NCI-H510A (cell line): Measurements from ENCODE around the gene RNU5B-1.
A peak's percentile ranks its signal among the peaks of the same experiment; 100 is the strongest.

Experiments
- DNase-seq: peaks from one replicate; lab custom pipeline; 2025; lab: John Stamatoyannopoulos, UW

Gene RNU5B-1

DNA sequence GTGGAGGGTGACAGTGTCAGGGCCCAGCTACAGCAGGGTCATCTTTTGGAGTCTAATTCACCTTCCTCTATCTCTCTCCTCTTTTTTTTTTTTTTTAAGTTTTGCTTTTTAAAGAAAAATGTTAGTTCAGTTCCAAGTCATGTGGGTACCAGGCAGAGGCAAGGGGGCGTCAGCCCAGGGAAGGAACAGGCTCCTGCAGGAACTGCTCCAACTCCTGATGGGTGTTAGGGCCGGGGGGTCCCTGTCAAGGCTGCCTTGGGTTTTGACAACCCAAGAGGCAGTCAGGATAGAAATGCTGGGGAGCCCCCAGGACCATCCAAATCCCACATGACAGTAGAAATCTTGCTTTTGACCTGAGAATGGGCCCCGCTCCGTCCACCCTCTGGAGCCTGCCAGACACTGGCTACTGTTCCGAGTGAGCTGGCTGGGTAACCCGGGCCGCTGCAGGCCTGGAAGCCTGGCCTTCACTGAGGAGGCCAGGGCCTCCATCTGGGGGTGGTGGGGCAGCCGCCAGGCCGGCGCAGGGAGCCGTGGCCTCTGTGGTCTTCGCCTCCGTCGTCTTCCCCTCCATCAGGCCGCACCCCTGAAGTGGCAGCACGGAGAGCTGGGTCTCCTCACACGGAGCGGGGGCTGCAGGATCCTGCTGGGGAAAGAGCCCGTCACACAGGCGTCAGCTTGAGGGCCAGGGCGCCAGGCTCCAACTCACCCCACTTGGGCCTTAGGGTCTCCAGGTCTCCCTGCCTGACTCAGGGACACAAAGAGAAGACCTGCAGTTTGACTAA, 24.2 kb downstream of the RNU5B-1 start:
- DNase-seq: no peak

DNA sequence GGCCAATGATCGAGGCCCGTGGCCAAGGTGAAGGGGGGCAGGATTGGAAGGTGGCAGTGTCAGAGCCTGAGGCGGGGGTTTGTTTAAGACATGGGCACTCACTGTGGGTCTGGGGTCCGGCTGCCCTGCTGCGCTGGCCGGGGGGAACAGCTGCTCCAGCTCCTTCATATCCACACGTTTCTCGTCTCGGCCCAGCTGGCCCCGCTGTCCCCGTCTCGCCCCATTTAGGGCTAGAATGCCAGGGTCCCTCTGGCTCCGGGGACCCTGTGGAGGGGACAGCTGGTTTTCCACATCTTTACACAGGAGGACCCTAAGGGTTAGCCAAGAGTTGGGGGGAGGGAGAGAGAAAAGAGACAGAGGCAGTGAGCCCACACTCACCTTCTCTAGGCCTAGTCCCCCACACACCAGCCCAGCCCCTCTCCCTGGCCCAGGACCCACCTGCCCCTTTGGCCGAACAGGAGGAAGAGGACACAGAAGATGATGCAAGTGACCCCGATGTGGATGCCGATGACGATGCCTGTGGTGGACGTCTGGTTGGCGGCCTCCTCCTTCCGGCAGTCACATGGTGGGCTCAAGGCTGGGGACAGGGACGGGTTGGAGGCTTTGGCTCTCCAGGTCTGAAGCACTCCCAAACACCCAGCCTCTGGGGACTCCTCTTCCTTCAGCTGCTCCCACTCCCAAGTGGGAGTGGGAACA, 25.0 kb downstream of the RNU5B-1 start:
- DNase-seq: no peak

DNA sequence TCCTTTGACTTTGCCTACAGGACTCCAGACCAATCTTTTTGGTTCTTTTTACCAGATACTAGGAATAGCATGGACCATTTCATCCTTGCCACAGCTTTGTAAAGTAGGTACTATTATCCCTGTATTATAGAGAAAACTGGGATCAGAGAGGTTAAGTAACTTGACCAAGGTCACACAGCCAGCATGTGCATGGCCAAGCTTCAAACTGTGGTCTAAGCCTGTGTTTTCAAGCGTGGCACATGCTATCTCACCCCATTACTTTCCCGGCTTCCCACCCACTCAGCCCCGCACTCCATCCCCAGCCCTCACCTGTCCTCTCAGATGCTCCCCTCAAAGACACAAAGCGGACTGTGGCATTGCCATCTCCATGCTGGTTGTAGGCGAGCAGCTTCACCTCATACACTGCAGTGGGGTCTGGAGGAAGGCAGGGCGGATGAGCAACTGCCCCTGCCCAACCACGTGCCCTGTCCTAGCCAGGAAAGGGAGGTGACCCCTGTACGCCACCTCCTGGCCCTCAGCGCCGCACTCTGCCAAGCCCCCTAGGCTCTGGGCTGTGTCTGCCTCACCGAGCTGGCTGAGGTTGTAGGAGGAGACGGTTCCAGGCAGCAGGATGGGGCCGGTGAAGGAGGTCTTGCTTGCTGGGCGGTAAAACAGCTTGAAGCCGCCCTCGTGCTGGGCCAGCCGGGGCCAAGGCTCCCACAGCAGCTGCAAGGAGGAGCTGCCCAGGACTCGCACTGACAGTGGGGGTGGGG, 25.7 kb downstream of the RNU5B-1 start:
- no peak for DNase-seq

DNA sequence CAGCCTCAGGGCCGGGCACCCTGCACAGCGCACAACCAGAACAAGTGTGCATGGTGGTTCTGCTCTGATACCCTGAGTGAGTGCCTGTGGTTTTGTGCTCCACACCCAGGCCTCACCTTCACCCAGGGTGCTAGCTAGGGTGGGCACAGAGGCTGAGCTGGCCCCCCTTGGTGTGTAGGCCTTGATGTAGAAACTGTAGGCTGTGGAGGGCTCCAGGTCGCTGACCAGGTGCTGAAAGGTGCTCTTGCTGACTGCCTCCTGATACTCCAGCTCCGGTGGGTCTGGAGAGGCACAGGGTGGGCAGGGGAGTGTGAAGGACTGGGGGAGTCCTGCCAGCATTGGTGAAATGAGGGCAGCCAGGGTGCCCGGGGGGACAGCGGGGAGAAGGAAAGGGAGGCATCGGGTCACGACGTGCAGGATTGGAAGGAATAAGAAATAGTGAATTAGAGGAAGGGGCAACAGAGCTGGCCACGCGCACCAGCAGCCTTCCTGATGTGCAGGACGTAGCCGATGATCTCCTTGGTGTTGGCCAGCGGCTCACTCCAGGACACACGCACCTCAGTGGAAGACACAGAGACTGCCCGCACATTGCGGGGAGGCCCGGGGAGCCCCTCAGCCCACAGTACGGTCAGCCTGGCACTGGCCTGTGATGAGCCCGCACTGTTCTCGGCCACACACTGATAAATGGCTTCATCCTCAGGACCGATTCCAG, 26.6 kb downstream of the RNU5B-1 start:
- DNase-seq: no peak

DNA sequence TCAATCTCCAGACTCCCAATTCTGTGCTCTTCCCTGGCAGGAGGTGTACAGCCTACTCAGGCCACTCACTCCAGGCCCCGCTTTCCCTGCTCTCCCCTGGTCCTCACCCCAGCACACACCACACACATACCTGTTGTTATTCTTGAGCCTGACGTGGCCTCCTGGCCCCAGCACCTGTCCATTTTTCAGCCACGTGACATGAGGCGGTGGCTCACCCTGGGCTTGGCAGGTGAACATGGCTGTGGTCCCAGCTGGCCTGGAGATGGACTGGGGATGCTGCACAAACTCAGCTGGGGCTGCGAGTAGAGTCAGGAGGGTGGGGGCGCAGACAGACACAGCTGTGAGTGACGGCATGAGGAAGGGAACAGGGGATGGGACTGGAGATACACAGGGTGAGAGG, 27.3 kb downstream of the RNU5B-1 start:
- no peak for DNase-seq

DNA sequence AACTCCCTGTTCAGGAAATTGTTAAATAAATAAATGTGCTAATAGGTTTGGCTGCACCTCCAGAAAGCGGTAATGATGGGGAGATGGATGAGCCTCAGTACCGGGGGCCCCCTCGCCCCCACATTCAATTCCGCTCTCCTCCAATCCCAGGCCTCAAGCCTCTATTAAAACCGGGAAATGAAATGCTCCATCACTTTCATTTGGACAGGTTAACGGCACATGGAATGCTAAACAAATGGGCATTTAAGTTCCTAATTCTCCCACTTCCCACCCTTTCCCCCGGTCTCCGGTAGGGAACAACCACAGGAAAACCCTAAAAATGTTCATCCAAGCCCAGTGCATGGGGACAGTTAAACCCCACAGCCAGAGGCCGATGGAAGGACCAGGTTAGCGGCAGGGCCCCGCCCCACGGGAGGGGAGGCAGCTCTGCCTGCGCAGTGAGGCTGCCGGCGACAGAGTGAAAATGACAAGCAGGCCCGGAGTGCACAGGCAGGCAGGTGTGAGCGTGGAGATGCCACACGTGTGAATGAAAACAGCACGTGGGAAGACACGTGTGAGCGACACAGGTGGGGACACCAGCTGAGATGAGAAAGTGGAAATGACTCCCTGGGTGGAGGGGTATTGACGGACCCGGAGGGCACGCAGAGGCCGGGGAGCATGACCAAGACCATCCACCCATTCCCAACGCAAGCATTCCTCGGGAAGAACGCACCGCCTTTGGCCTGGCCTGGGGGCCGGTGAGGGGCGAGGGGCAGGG, 28.1 kb downstream of the RNU5B-1 start:
- DNase-seq: no peak

DNA sequence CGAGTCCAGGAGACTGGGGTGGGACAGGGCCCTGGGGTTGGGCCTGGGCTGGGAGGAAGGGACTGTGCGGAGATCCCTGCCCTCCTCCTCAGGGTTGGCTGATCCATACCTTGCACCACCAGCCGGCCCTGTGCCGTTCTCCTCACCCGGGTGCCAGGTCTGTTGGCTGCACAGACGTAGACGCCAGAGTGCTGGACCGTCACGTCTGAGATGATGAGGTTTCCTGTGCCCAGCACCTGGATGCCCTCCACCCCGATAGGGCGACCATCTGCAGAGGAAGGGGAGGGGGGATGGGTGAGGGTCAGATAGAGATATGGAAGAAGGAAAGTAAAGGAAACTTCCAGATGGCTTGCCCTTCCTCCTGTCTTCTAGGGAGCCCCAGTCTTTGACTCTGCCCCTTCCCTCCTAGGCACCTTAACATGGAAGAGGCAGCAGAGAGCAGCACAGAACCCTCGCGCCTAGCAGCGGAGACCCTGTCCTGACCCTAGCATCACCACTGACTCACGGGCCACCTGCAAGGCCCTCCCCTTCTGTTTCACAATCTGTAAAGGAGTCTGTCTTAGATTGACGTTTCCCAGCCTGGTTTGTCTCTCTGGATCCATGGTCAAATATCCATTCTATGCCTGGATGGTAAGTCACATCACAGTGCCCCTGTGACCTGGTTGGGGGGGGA, 28.8 kb downstream of the RNU5B-1 start:
- no peak for DNase-seq

DNA sequence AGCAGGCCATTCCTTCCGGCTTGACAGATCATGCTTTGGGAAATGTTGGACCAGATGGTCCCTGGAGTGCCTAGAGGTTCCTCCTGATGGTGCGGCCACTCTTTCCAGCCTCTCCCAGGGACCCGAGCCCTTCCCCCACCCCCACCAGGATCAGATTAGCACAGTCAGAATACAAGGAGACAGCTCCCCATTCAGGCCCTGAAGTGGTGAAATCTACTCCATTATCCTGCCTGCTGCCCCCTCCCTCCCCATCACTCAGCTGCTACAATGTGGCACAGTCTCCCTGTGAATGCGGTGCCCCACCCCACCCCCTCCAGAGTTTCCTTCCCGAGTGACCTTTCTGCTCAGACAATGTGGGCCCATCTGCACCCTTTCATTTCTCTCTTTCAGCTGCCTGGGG, 29.4 kb downstream of the RNU5B-1 start:
- DNase-seq: no peak

DNA sequence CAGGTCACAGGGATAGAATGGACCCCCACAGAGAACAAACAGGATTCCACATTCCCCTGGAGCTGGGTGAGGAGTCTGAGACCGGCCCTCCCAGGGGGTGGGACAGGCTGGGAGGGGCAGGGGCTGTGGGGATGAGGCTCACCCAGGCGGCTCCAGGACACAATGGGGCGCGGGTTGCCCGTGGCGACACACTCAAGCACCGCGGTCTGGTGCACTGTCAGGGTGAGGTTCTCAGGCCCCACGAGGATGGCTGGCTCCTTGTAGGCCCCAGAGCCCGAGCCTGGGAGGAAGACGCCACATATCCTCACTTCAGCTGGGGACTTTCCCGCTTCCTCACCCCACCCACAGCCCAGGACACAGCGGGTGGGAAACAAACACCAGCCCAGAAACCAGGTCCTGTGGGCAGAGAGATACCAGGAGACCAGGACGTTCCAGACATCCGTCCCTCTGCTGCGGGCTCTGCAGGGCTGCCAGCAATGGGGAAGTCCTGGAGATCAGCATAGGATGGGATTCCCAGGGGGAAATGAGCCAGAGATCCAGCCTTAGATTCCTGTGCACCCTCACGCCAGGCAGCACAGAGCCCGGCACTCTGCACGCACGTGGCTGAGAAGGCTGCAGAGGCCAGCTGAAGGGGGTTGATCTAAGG, 30.2 kb downstream of the RNU5B-1 start:
- DNase-seq: no peak

DNA sequence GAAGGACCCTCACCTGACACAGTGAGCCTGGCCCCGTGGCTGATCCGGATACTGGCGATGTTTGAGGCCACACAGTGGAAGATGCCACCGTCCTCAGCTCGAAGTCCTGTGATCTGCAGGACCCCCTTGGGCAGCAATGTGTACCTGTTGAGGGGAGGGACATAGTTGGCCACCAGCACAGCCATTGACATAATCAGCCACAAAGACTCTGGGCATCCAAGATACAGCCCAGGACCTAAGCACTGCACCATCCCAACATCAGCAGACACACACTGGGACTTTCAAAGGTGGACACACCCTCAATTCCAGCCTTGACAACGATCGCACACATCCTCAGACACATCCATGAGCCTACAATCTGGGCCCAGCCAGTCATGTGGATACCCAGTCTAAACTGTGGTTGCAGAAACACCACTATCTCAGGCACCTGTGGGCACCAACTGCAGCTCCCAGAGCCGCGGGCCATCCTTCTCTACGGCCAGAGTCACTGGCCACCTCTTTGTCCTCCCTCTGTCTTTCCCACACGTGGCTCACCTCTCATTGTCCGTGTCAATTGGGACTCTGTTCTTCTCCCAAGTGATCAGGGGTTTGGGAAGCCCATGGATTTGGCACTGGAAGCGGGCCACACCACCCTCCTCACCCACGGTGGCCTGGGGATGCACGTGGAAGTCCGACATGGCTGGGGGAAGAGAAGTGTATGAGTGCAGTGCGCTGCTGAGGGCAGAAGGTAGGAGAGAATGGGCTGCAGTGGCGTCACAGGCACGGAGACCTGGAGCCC, 31.0 kb downstream of the RNU5B-1 start:
- DNase-seq: no peak

DNA sequence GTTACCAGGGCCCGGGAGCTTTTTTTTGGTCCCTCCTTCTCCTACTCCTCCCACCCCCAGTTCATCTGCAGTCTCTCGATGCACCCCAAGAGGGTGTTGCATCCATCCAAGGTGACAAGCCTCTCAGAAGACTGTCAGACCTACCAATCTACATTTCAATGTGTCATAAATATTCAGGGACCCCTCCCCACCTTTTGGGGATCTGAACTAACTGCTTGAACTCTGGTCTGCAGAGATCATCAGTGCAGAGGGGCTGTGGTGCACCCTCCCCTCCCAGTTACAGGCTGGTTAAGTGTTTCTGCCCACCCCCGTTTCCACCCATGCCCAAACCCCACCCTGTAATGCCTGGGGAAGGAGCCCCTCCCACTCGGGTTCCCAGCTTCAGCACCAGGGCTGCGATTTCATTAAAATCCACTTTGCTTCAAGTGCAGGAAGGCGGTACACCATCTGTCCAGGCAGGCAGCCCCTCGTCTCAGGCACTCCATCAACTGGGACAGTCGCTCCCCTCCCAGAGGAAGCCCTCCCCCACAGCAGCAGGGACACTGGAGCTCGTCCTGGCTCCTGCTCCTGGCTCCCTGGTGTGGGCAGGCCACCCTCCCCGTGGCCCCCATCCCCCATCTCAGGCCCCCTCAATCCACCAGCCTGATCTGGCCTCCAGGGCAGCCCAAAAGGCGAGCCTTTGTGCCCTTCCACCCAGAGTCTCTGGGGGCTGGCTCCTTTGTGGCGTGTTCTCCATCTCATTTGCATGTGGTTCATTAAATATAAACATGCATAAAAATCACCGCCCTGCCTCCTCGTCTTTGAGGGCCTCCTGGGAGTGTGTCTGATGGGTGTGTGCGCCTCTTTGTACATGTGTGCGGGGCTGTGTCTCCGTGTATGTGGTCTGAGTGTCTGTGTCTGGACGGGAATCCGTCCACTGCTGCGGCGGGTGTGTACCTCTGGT, 32.3 kb downstream of the RNU5B-1 start:
- no peak for DNase-seq

DNA sequence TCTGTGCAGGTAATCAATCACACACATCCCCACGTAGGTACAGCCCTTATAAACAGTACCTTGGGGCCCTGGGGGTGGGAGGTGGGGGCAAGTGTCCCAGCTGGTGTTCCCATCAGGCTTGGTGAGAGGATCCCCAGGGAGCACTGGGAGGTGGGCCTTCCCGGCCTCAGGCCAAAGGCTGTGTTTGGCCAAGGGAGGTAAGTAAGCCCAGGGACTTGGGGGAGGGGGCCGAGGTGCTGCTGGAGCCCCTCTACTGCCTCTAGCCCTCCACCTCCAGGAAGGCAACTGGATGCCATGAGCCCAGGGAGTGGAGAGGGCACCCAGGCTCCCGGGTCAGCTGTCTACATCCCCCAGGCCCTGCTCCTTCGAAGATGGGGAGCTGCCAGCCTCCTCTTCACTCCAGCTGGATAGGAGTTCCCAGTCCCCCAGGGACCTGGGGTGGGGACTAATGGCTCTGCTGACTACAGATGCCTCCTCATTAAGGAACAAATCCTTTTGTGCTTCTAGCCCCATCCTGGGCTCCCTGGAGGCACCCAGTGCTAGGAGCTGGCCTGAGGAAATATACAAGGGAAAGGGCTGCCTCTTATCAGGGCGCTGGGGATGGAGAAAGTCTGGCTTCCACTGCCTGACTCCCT, 33.1 kb downstream of the RNU5B-1 start:
- no peak for DNase-seq

DNA sequence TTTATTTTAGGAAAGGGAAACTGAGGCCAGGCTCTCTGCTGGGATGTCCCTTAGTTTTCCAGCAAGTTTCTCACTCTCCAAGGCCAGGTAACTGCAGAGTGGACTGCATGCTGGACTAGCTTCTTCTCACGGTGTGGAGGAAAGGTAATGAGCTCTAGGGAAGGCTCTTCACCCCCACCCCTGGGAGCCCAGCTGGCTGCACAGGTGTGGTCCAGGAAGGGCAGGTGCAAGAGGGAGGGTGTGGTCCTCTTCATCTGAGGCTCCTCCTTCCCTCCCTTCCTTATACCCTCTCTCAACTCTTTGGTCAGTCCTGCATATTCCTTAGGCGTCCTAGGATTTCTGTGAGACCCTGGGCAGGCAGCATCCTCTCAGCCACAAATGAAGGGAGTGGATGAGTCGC, 33.9 kb downstream of the RNU5B-1 start:
- peak; percentile 59 for DNase-seq

DNA sequence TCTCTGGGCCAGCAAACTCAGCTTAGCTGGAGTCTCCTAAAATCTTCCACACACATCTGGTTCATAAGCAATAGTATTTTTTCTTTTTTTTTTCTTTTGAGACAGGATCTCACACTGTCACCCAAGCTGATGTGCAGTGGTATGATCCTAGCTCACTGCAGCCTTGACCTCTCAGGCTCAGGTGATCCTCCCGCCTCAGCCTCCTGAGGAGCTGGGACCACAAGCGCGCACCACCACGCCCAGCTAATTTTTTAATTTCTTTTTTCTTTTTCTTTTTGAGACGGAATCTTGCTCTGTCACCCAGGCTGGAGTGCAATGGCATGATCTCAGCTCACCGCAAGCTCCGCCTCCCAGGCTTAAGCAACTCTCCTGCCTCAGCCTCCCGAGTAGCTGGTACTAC, 34.3 kb downstream of the RNU5B-1 start:
- no peak for DNase-seq

DNA sequence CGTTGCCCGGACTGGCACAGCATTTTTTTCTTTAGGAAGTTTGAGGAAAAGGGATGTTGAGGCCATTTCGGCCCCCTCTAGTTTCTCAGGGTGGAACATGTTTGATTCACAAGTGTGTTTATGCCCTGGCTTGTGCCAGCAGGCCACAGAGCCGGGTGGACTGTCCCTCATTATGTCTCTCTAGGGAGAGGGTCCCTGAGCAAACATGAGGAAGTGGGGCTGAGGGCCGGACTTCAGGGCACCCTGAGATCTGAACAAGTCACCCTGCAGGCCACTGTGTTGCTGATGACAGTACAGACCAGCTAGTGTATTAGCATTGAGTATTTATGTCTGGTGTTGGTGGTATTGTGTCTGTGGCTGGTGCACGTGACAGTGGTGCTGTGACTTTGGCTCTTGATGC, 34.9 kb downstream of the RNU5B-1 start:
- no peak for DNase-seq

DNA sequence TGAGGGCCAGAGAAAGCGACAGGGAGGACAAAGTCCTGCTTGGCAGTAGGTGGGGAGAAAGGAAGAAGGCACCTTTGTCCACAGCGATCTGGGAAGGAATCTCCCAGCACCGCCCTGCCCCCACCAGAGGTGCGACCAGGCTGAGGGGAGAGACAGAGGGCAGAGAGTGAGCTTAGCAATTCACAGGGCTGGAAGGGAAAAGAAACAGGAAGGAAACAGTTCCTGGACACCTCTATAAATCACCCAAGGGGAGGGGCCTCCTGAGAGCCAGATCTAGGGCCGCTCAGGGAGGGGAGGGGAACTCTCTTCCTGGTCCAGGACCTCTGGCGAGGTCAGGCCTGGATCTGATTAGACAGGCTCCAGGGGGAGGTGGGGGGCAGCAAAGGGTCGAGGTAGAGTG, 35.4 kb downstream of the RNU5B-1 start:
- no peak for DNase-seq

DNA sequence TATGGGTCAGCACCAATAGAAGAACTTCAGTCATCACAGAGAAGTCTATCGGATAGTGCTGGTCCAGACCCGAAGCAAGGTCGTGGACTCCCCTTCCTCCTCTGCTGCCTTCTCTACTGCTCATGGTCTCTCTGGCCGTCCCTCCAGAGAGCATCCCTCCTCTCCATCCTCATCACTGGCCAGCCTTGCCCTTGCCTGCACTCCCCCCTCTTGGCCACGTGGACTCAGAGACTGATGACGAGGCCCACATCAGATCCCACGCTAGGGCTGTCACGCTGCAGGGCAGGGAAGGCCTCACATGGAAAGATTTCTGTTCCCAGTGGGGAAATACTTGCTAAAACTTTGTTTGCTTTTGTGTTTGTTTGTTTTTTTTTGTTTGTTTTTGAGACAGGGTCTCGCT, 38.0 kb downstream of the RNU5B-1 start:
- no peak for DNase-seq

DNA sequence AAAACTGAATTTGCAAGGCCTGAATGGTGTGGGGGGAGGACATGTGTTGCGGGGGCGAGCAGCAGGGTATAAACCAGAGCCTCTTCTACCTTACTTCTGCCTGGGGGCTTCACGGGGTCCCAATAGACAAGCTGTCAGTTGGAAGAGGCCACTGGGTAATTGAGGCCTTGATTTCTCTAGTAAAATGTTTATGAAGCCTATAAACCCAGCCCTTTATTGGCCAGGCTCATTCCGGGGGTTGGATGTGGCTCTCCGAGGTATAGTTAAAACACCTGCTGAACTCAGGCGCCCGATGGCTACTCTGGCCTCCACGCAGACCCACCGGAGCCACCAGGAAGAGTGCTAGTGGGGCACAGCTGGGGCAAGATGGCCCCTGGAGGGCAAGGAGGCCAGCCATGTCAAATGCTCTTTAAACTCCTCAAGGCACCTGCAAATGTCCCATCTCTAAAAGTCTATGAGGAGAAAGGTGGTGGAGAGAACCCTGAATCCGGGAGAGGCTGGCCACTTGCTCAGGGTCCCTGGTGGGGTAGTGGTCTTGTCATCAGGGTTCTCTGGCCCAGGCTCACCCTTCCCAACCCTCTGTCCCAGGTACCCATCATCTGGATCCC, 39.0 kb downstream of the RNU5B-1 start:
- DNase-seq: no peak
